Lung (tissue), 12 donors: ENCODE data around the gene TALDO1. TPM values are rescaled to one million over a fixed set of nuclear protein-coding genes. Genes with fewer than 3 reads are reported as not detected.

Experiments
- ATAC-seq: fragments of 200-7000 bp; cut with Tn5 transposase; one replicate; pipeline ENCODE4 v1.9.1; 2020; ENCODE audit warnings: moderate number of reproducible peaks; ENCODE audit not compliant: insufficient read depth, low FRiP score
- DNase-seq, 3 donors: peaks; one replicate each; pipeline ENCODE4 v3.0.0-alpha.2; 2013 to 2017
- H3K27ac ChIP-seq, 2 donors: one replicate each; pipeline ENCODE4 v1.5.1; 2013; ENCODE audit warnings: mild to moderate bottlenecking in 2 of 2, moderate library complexity in 2 of 2, control low read depth in 1 of 2, inconsistent platforms in 1 of 2, low read depth in 1 of 2, low read length in 1 of 2
- H3K27me3 ChIP-seq, 3 donors: one replicate each; pipeline ENCODE4 v1.5.1; 2013; ENCODE audit warnings: low read length in 2 of 3; ENCODE audit not compliant: control insufficient read depth in 3 of 3, insufficient read depth in 3 of 3
- H3K36me3 ChIP-seq, 4 donors: one replicate each; pipeline ENCODE4 v1.5.1; 2013; ENCODE audit warnings: low read length in 4 of 4, mild to moderate bottlenecking in 1 of 4, moderate library complexity in 1 of 4; ENCODE audit not compliant: control insufficient read depth in 4 of 4, insufficient read depth in 4 of 4
- H3K4me1 ChIP-seq, 5 donors: one replicate each; pipeline ENCODE4 v1.5.1; 2013; ENCODE audit warnings: low read length in 5 of 5, mild to moderate bottlenecking in 2 of 5, moderate library complexity in 1 of 5; ENCODE audit not compliant: control insufficient read depth in 5 of 5, insufficient read depth in 5 of 5
- H3K4me3 ChIP-seq: one replicate; pipeline ENCODE4 v1.5.1; 2013; ENCODE audit warnings: mild to moderate bottlenecking, control low read depth, moderate library complexity
- H3K9ac ChIP-seq, 2 donors: one replicate each; pipeline ENCODE4 v1.5.1; 2013; ENCODE audit warnings: low read length in 2 of 2, control low read depth in 1 of 2; ENCODE audit not compliant: insufficient read depth in 1 of 2
- H3K9me3 ChIP-seq, 4 donors: one replicate each; pipeline ENCODE4 v1.5.1; 2013; ENCODE audit warnings: low read length in 3 of 4, mild to moderate bottlenecking in 1 of 4, moderate library complexity in 1 of 4; ENCODE audit not compliant: control insufficient read depth in 4 of 4, insufficient read depth in 3 of 4
- CTCF ChIP-seq: IDR thresholded peaks from 2 replicates; pipeline ENCODE4 v1.5.1; 2012; ENCODE audit warnings: mild to moderate bottlenecking; ENCODE audit errors: control extremely low read depth, extremely low read depth
- WGBS, 2 donors: extraction: QIAGEN DNeasy Blood & Tissue Kit; methylation state at CpG; one replicate each; pipeline ENCODE4 v1.1.7; 2013; 5-methylcytosine and 5-hydroxymethylcytosine counted together
- polyA plus RNA-seq, 2 donors: library from polyadenylated mRNA; stranded (reverse); fragments of 200-250 nt; gene quantifications; one replicate each; pipeline ENCODE4 v1.2.1, GENCODE V29; 2013
- total RNA-seq, 2 donors: library from RNA; depleted of rRNA in 1 of 2; stranded (reverse); fragments of >200 nt in 1 of 2; gene quantifications; one replicate each; pipeline ENCODE4 v1.2.1, GENCODE V29; 2014 to 2021
- donor health status: control.
- donor health status: control.
- donor health status: Bipolar disorder and iron deficiency.
- donor health status: healthy.
- donor health status: DM: yes; HTN: yes; CAD: no.

TALDO1 gene
- total and polyA plus RNA-seq, 4 donors = 128 to 311 (median 239) TPM

- H3K9ac ChIP-seq = no peak overlapping the region
- DNase-seq (no peak), ATAC-seq (no peak)
- TF ChIP-seq CTCF = no peak
- WGBS, 2 donors = 91 to 94% methylated on average over 7 of the region's 7 CpGs
- H3K27ac ChIP-seq = no peak overlapping the region
- peaks cover 0 to 10% (median 9%) of the 10 kb centered on the region in 4 donors for H3K36me3 ChIP-seq
- H3K9me3 ChIP-seq = no peaks in the 10 kb centered on the region
- no peaks in the 10 kb centered on the region for H3K27me3 ChIP-seq
- H3K4me1 ChIP-seq = peaks cover 0 to 11% (median 8%) of the 10 kb centered on the region in 5 donors
- no peak overlapping the region for H3K4me3 ChIP-seq
These were observed 48.2 kb upstream of the TALDO1 start for GRCh38 chr11:699116-699508.

GRCh38 chr11:699753-700152, 47.5 kb upstream of the TALDO1 start:
- Histone ChIP-seq H3K36me3 (peaks cover 0 to 15% (median 9%) of the 10 kb centered on the region in 4 donors), H3K9ac (no peak overlapping the region), H3K27ac (peak overlapping the region in 1 of 2 donors; percentile 23), H3K4me1 (peaks cover 0 to 15% (median 6%) of the 10 kb centered on the region in 5 donors), H3K9me3 (no peaks in the 10 kb centered on the region), H3K4me3 (no peak overlapping the region), H3K27me3 (no peaks in the 10 kb centered on the region)
- ATAC-seq = no peak
- 95 to 100% methylated on average over 1 of the region's 1 CpG for WGBS, 2 donors
- TF ChIP-seq CTCF = no peak
- no peak for DNase-seq

- Histone ChIP-seq H3K4me1 (peaks cover 0 to 21% (median 0%) of the 10 kb centered on the region in 5 donors), H3K27me3 (peaks cover 0 to 4% (median 0%) of the 10 kb centered on the region in 3 donors), H3K4me3 (no peak overlapping the region), H3K27ac (no peak overlapping the region), H3K9ac (no peak overlapping the region), H3K36me3 (peaks cover 0 to 15% (median 7%) of the 10 kb centered on the region in 4 donors), H3K9me3 (no peaks in the 10 kb centered on the region)
- 95 to 96% methylated on average over 22 of the region's 22 CpGs for WGBS, 2 donors
- no peak for DNase-seq
- ATAC-seq = no peak
- TF ChIP-seq CTCF = no peak
These were observed 45.4 kb upstream of the TALDO1 start for GRCh38 chr11:701741-702461.
